Measurements from ENCODE around the gene SLC17A2. TPM values are rescaled to one million over a fixed set of nuclear protein-coding genes. Genes with fewer than 3 reads are reported as not detected.

The SLC17A2 gene
- total and polyA plus RNA-seq, 2 of the 4 experiments (the other 2 are of a cell fraction) = not detected

DNA sequence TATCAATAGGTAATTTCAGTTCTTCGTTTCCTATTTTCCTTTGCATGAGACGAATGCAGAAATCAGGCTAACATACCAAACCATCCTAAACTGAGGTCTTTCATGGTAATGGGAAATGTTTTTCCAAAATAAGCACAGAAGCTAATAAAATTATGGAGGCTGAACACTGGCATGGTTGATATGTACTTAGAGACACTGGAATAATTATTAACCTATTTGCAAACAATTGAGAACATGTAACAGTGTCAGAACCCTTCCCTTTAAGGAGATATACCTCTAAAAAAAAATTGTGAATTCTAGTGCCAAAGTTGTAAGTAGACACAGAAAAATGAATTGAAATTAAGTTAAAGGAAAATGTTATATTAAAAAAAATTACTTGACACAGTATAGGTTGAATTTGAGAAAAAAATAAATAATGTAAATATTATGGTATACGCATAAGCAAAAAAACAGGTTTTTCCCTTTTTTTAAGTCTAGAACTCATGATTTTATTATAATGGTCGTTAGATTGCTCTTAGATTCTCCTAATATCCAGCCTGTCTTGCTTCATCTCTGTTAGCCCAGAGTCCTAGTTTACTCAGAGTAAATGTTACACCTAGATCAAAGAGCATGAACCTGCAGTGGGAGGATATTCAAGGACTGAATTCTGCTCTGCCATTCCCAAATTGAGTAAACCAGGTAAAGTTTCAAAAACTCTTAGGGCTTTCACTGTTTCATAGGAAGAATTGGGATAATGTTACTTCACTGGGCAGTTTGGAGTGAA, 1.7 kb downstream of the SLC17A2 start:
- no peak for ATAC-seq (ENCODE audit: low read depth)
- Histone ChIP-seq H4K8ac (ENCODE audit: low read depth in 2 of 2, low read length in 2 of 2) (no peak overlapping the region), H3K4me3 (ENCODE audit: insufficient read depth, low read depth, low read length) (no peak overlapping the region), H3K18ac (ENCODE audit: low read depth, low read length) (no peak overlapping the region), H3K4me1 (ENCODE audit: control insufficient read depth, insufficient read depth, low read length) (no peaks in the 10 kb centered on the region), H4K91ac (ENCODE audit: insufficient read depth, low read depth, low read length) (no peak overlapping the region), H3K56ac (ENCODE audit: extremely low read depth, insufficient read depth, low read length) (no peak overlapping the region), H4K5ac (ENCODE audit: low read depth, low read length) (no peak overlapping the region), H3K27me3 (ENCODE audit: control insufficient read depth, insufficient read depth, low read length) (no peaks in the 10 kb centered on the region; the same call in 1 of the 2 replicates), H3K9me3 (ENCODE audit: control insufficient read depth, insufficient read depth, low read length) (no peaks in the 10 kb centered on the region), H2BK5ac (ENCODE audit: low read depth, low read length, poor library complexity, severe bottlenecking) (no peak overlapping the region), H3K4me2 (ENCODE audit: low read depth, low read length) (no peak overlapping the region), H3K4ac (ENCODE audit: low read depth, low read length) (no peak overlapping the region), H2BK20ac (ENCODE audit: low read depth, low read length) (no peak overlapping the region), H2BK15ac (ENCODE audit: low read depth, low read length) (no peak overlapping the region), H2BK120ac (ENCODE audit: low read depth, low read length) (no peak overlapping the region), H2AK9ac (replicated peaks; ENCODE audit: low read depth, low read length, poor library complexity) (no peak overlapping the region), H3K9me1 (ENCODE audit: insufficient read depth, low read length) (no peaks in the 10 kb centered on the region), H3K79me1 (ENCODE audit: low read depth in 1 of 2, low read length in 2 of 2) (no peaks in the 10 kb centered on the region), H3K27ac (ENCODE audit: insufficient read depth, low read length) (no peak overlapping the region), H3K36me3 (ENCODE audit: control insufficient read depth, insufficient read depth, low read length) (no peaks in the 10 kb centered on the region), H2AK5ac (ENCODE audit: low read depth, low read length) (no peak overlapping the region), H3K9ac (ENCODE audit: low read depth, low read length) (no peak overlapping the region), H3K14ac (replicated peaks; ENCODE audit: low read depth, low read length) (no peak overlapping the region), H3K23ac (ENCODE audit: low read depth, low read length) (no peak overlapping the region), H4K20me1 (ENCODE audit: insufficient read depth, low read length) (no peaks in the 10 kb centered on the region), H2AFZ (replicated peaks; ENCODE audit: low read length, poor library complexity) (no peak overlapping the region)
- dilution Hi-C loops (cut with HindIII; ENCODE audit: low sequenced_read_pairs, unreplicated experiment) (no loop called here), in situ Hi-C loops (cut with MboI; ENCODE audit: low sequenced_read_pairs) (no loop called here), intact Hi-C loops (cut with micrococcal nuclease) (no loop called here)
- DNase-seq = no peak
- no TSS peak for BruUV-seq (replicated peaks)
- WGBS, 2 experiments (ENCODE audit: extremely low coverage in 2 of 2, insufficient read length in 1 of 2) = no CpG with 5 or more reads among the region's 4 CpGs
- TF ChIP-seq CEBPB (IDR thresholded peaks at IDR 0.05; ENCODE audit: low read depth, low read length) (no peak), CHD1 (IDR thresholded peaks at IDR 0.05; ENCODE audit: low read depth, low read length) (no peak), SMC3 (IDR thresholded peaks at IDR 0.05; ENCODE audit: low read depth, low read length) (no peak), CTCF (conservative IDR thresholded peaks at IDR 0.05; ENCODE audit: low read depth, low read length) (no peak), FOS (IDR thresholded peaks at IDR 0.05; ENCODE audit: low read depth, low read length) (no peak), RAD21 (IDR thresholded peaks at IDR 0.05; ENCODE audit: low read length) (no peak), BHLHE40 (IDR thresholded peaks at IDR 0.05; ENCODE audit: low read depth, low read length) (no peak), MAZ (IDR thresholded peaks at IDR 0.05; ENCODE audit: borderline replicate concordance, low read depth, low read length) (no peak), RCOR1 (IDR thresholded peaks at IDR 0.05; ENCODE audit: insufficient replicate concordance, low read length) (no peak), MXI1 (IDR thresholded peaks at IDR 0.05; ENCODE audit: borderline replicate concordance, low read depth, low read length) (no peak), RFX5 (IDR thresholded peaks at IDR 0.05; ENCODE audit: low read depth, low read length) (no peak), ELK1 (IDR thresholded peaks at IDR 0.05; ENCODE audit: borderline replicate concordance, low read depth, low read length) (no peak), NFE2L2 (IDR thresholded peaks at IDR 0.05; ENCODE audit: low read depth, low read length) (no peak), MAFK (IDR thresholded peaks at IDR 0.05; ENCODE audit: low read depth, low read length) (no peak)
- TF ChIP-seq, protein P1, sequence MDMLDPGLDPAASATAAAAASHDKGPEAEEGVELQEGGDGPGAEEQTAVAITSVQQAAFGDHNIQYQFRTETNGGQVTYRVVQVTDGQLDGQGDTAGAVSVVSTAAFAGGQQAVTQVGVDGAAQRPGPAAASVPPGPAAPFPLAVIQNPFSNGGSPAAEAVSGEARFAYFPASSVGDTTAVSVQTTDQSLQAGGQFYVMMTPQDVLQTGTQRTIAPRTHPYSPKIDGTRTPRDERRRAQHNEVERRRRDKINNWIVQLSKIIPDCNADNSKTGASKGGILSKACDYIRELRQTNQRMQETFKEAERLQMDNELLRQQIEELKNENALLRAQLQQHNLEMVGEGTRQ (IDR thresholded peaks at IDR 0.05; ENCODE audit: low read depth, low read length) = no peak
- ChIA-PET POLR2A (ENCODE audit: unreplicated experiment) (no interaction called here), CTCF (no interaction called here)

Measured in IMR-90 (cell line).